Midbrain (tissue), 1 donor: ENCODE results near the gene GULP1.

Experiments
- DNase-seq: peaks from one replicate; lab custom pipeline; 2025; lab: John Stamatoyannopoulos, UW

GULP1 gene

GRCh38 chr2:188367164-188367563 is 75.5 kb downstream of the GULP1 start:
- no peak for DNase-seq

GRCh38 chr2:188369365-188369764 is 77.7 kb downstream of the GULP1 start:
- DNase-seq = peak; percentile 69

- DNase-seq = no peak
Observed at GRCh38 chr2:188378371-188378950, 86.8 kb downstream of the GULP1 start.

GRCh38 chr2:188379748-188380147 is 88.1 kb downstream of the GULP1 start:
- no peak for DNase-seq

GRCh38 chr2:188380280-188380679 is 88.6 kb downstream of the GULP1 start:
- DNase-seq = no peak

GRCh38 chr2:188381614-188382013 is 89.9 kb downstream of the GULP1 start:
- no peak for DNase-seq

GRCh38 chr2:188382107-188382506 is 90.4 kb downstream of the GULP1 start:
- DNase-seq = no peak

- DNase-seq = no peak
Observed at GRCh38 chr2:188383158-188383557, 91.5 kb downstream of the GULP1 start.

GRCh38 chr2:188385857-188386256 is 94.2 kb downstream of the GULP1 start:
- no peak for DNase-seq

- no peak for DNase-seq
Observed at GRCh38 chr2:188388831-188389230, 97.2 kb downstream of the GULP1 start.

- no peak for DNase-seq
Observed at GRCh38 chr2:188391354-188391753, 99.7 kb downstream of the GULP1 start.

GRCh38 chr2:188394931-188395472 is 103.3 kb downstream of the GULP1 start:
- DNase-seq = no peak

- DNase-seq = no peak
Observed at GRCh38 chr2:188395903-188396689, 104.4 kb downstream of the GULP1 start.

- no peak for DNase-seq
Observed at GRCh38 chr2:188399159-188399558, 107.5 kb downstream of the GULP1 start.

GRCh38 chr2:188403676-188404075 is 112.0 kb downstream of the GULP1 start:
- DNase-seq = no peak

- no peak for DNase-seq
Observed at GRCh38 chr2:188404341-188405004, 112.8 kb downstream of the GULP1 start.

GRCh38 chr2:188406414-188406813 is 114.7 kb downstream of the GULP1 start:
- DNase-seq = no peak

- DNase-seq = no peak
Observed at GRCh38 chr2:188410504-188411235, 119.0 kb downstream of the GULP1 start.

- no peak for DNase-seq
Observed at GRCh38 chr2:188412190-188412589, 120.5 kb downstream of the GULP1 start.

- DNase-seq = no peak
Observed at GRCh38 chr2:188414411-188414810, 122.7 kb downstream of the GULP1 start.

GRCh38 chr2:188414869-188415753 is 123.4 kb downstream of the GULP1 start:
- no peak for DNase-seq
